ENCODE results near the gene TNIK.

- TF ChIP-seq CTCF (IDR thresholded peaks at IDR 0.05) (no peak), POLR2A (IDR thresholded peaks at IDR 0.05) (no peak), POLR2AphosphoS5 (IDR thresholded peaks at IDR 0.05) (no peak)
Measured at GRCh38 chr3:171374661-171375285, 85.4 kb downstream of the TNIK start.

All from prostate gland (tissue), 2 donors.